ENCODE data around the gene DGKI.
"Not testable (repeated sequence)": the region's sequence is repeated elsewhere in the genome, so short reads cannot be mapped to it uniquely, and the experiment has no call there.

The DGKI gene

GRCh38 chr7:137836541-137836940, 10.2 kb downstream of the DGKI start:
- no peak for DNase-seq (ENCODE audit: extremely low read depth in 1 of 2, low read depth in 1 of 2)

- no peak for DNase-seq (ENCODE audit: extremely low read depth in 1 of 2, low read depth in 1 of 2)
Observed at GRCh38 chr7:137836113-137836509, 10.7 kb downstream of the DGKI start.

- no peak for DNase-seq (ENCODE audit: extremely low read depth in 1 of 2, low read depth in 1 of 2)
Observed at GRCh38 chr7:137835486-137836112, 11.2 kb downstream of the DGKI start.

- DNase-seq (ENCODE audit: extremely low read depth in 1 of 2, low read depth in 1 of 2), result no peak
Observed at GRCh38 chr7:137834552-137834951, 12.2 kb downstream of the DGKI start.

GRCh38 chr7:137832990-137833389, 13.8 kb downstream of the DGKI start:
- not testable (repeated sequence) for DNase-seq (ENCODE audit: extremely low read depth in 1 of 2, low read depth in 1 of 2)

- no peak for DNase-seq (ENCODE audit: extremely low read depth in 1 of 2, low read depth in 1 of 2)
Observed at GRCh38 chr7:137832382-137832781, 14.4 kb downstream of the DGKI start.

GRCh38 chr7:137831555-137831954, 15.2 kb downstream of the DGKI start:
- DNase-seq (ENCODE audit: extremely low read depth in 1 of 2, low read depth in 1 of 2), result not testable (repeated sequence)

GRCh38 chr7:137829337-137829992, 17.3 kb downstream of the DGKI start:
- DNase-seq (ENCODE audit: extremely low read depth in 1 of 2, low read depth in 1 of 2), result no peak

GRCh38 chr7:137828456-137828855, 18.3 kb downstream of the DGKI start:
- DNase-seq (ENCODE audit: extremely low read depth in 1 of 2, low read depth in 1 of 2), result no peak

- DNase-seq (ENCODE audit: extremely low read depth in 1 of 2, low read depth in 1 of 2), result no peak
Observed at GRCh38 chr7:137825489-137825888, 21.3 kb downstream of the DGKI start.

- DNase-seq (ENCODE audit: extremely low read depth in 1 of 2, low read depth in 1 of 2), result no peak
Observed at GRCh38 chr7:137820677-137821420, 25.9 kb downstream of the DGKI start.

- DNase-seq (ENCODE audit: extremely low read depth in 1 of 2, low read depth in 1 of 2), result no peak
Observed at GRCh38 chr7:137820156-137820555, 26.6 kb downstream of the DGKI start.

GRCh38 chr7:137818036-137818435, 28.7 kb downstream of the DGKI start:
- DNase-seq (ENCODE audit: extremely low read depth in 1 of 2, low read depth in 1 of 2), result no peak

GRCh38 chr7:137816696-137817320, 30.0 kb downstream of the DGKI start:
- DNase-seq (ENCODE audit: extremely low read depth in 1 of 2, low read depth in 1 of 2), result no peak

GRCh38 chr7:137813541-137813940, 33.2 kb downstream of the DGKI start:
- no peak for DNase-seq (ENCODE audit: extremely low read depth in 1 of 2, low read depth in 1 of 2)

- DNase-seq (ENCODE audit: extremely low read depth in 1 of 2, low read depth in 1 of 2), result no peak
Observed at GRCh38 chr7:137810248-137810647, 36.5 kb downstream of the DGKI start.

- no peak for DNase-seq (ENCODE audit: extremely low read depth in 1 of 2, low read depth in 1 of 2)
Observed at GRCh38 chr7:137804836-137805235, 41.9 kb downstream of the DGKI start.

GRCh38 chr7:137801491-137801890, 45.3 kb downstream of the DGKI start:
- DNase-seq (ENCODE audit: extremely low read depth in 1 of 2, low read depth in 1 of 2), result no peak

- no peak for DNase-seq (ENCODE audit: extremely low read depth in 1 of 2, low read depth in 1 of 2)
Observed at GRCh38 chr7:137801003-137801402, 45.8 kb downstream of the DGKI start.

- DNase-seq (ENCODE audit: extremely low read depth in 1 of 2, low read depth in 1 of 2), result no peak
Observed at GRCh38 chr7:137798073-137798763, 48.6 kb downstream of the DGKI start.

- no peak for DNase-seq (ENCODE audit: extremely low read depth in 1 of 2, low read depth in 1 of 2)
Observed at GRCh38 chr7:137795211-137795610, 51.6 kb downstream of the DGKI start.

Measured in stimulated activated CD8-positive, alpha-beta memory T cell treated with anti-CD3 and anti-CD28 coated beads, Interleukin-7, amount 100 ng/mL, for 48 hours (primary cell).